HG03378 (cell line): ENCODE data around the gene STIMATE.

Source experiments
- ATAC-seq: cut with Tn5 transposase; IDR thresholded peaks from one replicate; pipeline ENCODE4 v1.9.1; 2021; ENCODE audit warnings: mild to moderate bottlenecking, moderate library complexity; ENCODE audit not compliant: unreplicated experiment

Gene STIMATE

DNA sequence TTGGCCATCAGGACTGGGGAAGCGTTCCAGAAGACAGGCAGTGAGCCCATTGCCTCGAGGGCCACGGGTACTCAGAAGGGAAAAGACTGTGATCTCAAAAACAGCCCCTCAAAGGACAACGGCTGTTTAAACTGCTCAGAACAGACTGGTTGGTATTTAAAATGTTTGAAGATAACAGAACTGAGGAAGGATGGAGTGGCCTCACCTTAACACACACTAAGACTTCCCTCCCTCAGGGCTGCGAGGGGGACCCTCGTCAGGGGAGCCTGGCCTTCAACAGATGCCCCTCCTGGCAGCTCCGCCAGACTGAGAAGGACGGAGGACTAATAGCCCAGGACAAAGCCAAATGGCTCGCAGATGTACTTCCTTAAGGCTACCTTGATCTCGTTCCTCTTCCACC, 2.6 kb downstream of the STIMATE start:
- ATAC-seq, result no peak

DNA sequence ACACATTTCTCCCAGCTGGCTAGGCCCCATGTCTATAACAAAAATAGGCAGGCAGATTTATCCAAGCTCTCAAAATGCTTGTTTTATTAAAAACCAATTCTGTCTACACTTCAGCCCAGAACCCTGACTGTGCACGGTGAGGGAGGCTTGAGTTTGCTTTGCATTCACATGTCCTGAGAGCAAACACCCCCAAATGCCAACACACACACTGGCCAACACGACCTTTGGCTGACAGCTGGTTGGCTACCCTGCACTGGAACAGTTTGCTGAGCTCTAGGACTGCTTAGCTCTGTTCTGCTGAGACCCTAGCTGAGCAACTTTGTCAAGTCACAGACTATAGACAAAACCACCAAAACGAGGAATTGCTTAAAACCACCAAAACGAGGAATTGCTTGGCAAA, 3.6 kb downstream of the STIMATE start:
- ATAC-seq, result no peak

DNA sequence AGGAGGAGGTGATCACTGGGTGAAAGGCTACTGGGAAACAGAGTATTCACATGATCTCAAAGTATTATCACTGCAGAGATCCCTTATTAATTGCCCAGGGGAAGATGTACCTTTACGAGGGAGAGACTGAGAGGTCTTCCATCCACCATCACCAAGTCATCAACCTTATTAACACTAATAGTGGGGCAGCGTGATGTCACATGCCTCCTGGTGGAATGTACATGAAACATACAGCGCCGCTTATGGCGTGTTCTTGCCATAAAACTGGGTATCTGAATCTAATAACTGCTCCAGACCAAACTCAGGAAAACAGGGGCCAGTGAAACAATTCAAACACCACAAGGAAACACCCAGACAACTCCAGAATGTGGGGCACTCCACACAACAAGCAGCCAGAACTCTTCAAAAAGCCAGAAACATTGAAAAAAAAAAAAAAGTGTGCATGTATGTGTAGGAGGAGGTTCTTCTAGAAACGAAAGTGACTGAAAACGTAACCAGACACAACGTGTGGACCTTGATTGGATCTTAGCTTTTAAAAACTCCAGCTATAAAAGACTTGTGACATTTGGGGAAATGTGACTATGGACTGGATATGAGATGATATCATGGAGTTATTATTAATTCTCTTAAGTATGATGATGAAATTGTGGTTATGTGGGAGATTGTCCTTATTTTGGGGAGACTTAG, 4.6 kb downstream of the STIMATE start:
- ATAC-seq, result no peak

- no peak for ATAC-seq
Measured at GRCh38 chr3:52892290-52892624, 5.1 kb downstream of the STIMATE start.

- no peak for ATAC-seq
Measured at GRCh38 chr3:52891615-52892081, 5.7 kb downstream of the STIMATE start.

- ATAC-seq, result no peak
Measured at GRCh38 chr3:52891164-52891563, 6.2 kb downstream of the STIMATE start.

DNA sequence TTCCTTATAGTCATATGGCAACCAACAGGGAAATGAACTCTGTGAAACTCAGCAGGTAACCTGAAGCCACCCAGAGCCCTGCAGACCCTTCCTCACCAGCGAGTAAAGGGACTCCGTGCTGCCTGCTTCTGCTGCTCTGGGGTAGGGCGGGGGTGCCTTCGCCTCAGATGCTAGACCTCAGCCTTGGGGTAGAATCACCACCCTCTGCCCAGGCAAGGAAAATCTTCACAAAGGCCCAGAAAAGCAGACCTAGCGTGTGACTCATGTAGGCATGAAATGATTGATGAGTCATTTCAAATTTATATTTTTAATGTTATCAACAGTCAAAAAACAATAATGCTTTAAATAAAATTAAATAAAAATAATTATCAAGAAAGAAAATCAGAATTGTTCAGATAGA, 6.6 kb downstream of the STIMATE start:
- no peak for ATAC-seq

GRCh38 chr3:52889901-52890300, 7.4 kb downstream of the STIMATE start:
- no peak for ATAC-seq

GRCh38 chr3:52887166-52887565, 10.2 kb downstream of the STIMATE start:
- no peak for ATAC-seq

DNA sequence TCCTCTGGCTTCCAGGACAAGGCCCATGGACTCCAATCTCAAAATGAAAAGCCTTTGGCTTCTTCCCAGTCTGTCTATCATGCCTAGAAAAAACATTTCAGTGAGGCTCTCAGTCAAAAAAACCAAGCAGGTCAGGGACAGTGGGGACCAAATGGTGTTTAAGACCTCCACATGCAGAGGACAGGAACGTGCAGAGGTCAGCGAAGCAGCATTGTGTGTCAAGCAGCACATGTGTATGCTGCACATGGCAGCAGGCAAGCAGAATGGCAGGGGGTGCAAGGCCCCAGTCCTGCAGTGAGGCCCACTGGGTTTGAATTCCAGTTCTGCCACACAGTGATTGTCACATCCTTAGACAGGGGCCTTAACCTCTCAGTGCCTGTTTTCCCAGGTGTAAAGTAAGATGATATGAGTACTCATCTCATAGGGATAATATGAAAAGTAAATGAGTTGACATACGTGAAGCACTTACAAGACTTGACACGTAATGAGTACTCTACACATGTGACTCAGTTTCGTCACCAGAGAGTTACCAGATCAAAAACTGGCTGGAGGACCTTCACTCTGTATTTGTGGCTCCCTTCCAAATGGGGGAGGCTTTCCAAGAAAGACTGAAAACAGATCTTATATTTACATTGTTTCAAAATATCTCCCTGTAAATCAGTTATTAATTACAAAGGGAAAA, 11.2 kb downstream of the STIMATE start:
- no peak for ATAC-seq

DNA sequence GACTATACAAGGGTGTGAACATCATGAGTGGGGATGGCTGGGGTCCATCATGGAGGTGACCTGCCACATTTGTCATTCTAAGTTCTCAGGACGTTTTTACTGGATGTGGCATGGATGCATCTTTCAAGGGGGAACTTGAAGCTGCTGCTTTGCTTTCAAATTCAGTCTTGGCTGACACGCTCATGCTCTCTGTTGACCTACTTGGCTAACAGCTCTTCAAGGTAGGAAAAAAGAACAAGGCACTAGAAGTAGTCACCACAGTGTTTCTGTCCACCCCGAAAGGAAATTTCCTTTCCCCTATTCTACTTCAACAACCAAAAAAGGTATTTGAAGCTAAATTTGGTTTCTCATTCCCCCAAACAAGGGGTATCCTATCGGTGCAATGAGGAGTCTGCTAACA, 15.0 kb downstream of the STIMATE start:
- no peak for ATAC-seq

DNA sequence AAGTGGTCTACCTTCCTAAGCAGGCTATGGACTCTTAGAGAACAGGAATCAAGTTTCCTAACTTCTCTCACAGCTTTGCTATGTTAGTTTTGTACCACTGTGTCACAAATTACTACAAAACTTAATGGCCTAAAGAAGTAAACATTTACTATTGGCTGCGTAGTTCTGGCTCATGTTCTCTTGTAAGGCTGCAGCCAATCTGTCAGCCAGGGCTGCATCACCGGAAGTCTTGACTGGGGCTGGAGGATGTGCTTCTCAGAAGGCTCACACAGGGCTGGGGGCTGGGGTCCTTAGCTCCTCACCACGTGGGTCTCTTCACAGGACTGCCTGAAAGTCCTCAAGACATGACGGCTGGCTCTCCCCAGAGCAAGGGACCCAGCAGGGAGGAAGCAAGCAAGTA, 15.5 kb downstream of the STIMATE start:
- no peak for ATAC-seq

DNA sequence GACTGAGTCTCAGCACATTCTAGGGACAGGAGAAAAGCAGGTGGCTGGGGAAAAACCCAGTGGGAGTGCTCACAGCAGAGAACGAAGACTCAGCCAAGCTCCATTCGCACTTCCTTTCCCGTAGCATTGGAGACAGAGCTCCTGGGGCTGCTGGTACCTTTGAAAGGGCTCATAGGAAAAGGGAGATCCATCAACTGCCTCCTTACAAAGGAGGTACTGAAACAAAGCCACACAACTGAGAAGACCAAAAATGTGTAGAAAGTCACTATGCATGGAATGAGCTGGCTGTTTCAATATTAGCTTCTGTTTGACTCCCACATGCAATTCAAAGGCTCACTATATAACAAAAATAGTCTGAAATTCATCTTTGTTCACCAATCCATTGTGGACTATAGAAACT, 16.9 kb downstream of the STIMATE start:
- peak; percentile 66 for ATAC-seq

GRCh38 chr3:52880047-52880446, 17.3 kb downstream of the STIMATE start:
- peak; percentile 11 for ATAC-seq

GRCh38 chr3:52879581-52879980, 17.8 kb downstream of the STIMATE start:
- ATAC-seq, result no peak

- no peak for ATAC-seq
Measured at GRCh38 chr3:52879090-52879489, 18.3 kb downstream of the STIMATE start.

- ATAC-seq, result no peak
Measured at GRCh38 chr3:52877085-52877484, 20.3 kb downstream of the STIMATE start.

DNA sequence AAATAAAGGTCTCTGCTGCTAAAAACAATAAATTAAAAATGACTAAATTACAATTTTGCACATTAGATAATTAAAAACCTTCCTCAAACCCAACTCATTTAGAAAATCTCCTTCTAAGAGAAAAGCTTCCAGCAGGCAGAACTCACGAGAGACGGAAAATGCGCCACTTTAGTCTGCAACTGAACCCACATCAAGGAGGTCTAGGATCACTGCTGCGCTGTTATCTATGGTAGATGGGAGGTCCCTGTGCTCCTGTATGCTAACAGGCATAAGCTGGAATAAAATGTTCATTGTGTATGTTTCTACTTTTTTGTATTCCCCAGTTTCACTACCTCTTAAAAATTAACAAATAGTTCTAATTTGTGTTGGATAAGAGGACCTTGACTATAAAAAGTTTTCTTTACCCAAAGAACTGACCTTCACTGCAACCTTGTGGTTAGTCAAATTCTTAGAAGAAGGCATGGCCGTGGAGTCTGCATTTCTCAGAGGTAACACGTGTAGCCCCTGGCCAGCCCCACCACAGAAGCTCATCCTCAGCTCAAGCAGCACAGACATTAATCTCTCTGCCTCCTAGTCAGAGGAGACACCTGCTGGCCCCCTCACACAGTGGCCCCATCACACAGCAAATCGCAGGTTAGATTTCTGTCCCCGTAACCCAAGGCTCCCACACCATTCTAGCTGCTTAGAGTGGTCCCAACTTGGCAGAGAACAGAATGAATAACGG, 22.3 kb downstream of the STIMATE start:
- no peak for ATAC-seq

GRCh38 chr3:52874160-52874701, 23.1 kb downstream of the STIMATE start:
- no peak for ATAC-seq

DNA sequence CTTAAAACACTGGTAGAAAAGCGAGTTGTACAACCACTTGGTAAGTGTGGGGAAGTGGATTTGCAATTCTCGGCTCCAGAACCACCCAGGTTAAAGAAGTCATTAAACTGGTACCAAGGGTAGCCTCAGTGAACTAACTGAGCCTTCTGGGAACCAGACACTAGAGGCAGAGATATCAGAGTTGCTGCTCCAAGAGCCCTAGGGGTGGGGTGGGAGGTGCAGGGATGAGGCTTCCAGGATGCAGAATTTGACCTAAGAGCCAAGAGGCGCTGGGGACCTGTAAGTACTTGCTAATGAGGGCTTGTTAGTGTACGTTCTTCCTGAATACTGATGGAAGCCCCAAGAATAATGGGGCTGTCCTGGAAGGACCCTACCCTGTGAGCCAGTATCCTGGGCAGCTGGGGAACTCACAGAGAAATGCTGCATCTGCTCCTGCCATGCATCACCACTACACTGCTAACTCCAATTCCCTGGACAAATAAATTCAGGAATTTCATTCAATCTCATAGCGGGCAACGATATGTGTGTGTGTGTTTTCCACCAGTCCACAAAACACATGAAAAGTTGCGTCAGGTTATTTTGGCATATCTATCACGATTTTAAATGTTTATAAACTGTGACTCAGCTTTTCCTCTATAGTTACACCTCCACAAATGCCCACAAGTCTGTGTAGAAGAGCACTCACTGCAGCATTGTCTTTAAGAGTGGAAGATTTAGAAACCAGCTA, 23.8 kb downstream of the STIMATE start:
- no peak for ATAC-seq

DNA sequence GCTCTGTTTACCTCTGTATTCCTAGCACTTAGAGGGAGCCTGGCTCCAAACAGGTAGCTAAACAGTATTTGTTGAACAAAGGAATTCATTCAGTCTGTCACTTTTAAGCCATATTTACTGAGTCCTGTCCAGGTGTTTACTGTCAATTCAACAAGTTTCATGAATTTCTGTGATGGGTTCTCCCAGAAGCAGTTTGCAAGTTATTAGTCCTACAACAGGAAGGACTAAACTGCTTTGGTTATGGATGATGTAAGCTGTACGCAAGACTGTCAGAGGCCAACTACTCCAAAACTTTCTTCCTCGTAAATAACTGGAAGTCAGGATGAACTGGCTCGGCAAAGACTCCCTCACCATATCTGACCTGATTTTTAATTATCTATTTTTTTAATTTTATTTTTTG, 25.1 kb downstream of the STIMATE start:
- no peak for ATAC-seq
